Mesenteric fat pad (tissue), 1 donor: ENCODE measurements around the gene ATP8A2. TPM values are rescaled to one million over a fixed set of nuclear protein-coding genes. Genes with fewer than 3 reads are reported as not detected.

ENCODE experiments used
- DNase-seq: peaks from one replicate; pipeline ENCODE4 v3.0.0-alpha.2; 2020; ENCODE audit warnings: low spot score
- total RNA-seq: library from RNA; stranded (reverse); fragmentation: NEBNext Ultra II Directional; extraction: Animal tissue kit (Norgen Biotek cat#: 25700); gene quantifications from one replicate; pipeline ENCODE4 v1.2.1, GENCODE V29; 2021
- donor health status: DM: yes; HTN: yes; CAD: no.

The ATP8A2 gene
- total RNA-seq, 1 donor from 2014 or later: 0.10 TPM

DNA sequence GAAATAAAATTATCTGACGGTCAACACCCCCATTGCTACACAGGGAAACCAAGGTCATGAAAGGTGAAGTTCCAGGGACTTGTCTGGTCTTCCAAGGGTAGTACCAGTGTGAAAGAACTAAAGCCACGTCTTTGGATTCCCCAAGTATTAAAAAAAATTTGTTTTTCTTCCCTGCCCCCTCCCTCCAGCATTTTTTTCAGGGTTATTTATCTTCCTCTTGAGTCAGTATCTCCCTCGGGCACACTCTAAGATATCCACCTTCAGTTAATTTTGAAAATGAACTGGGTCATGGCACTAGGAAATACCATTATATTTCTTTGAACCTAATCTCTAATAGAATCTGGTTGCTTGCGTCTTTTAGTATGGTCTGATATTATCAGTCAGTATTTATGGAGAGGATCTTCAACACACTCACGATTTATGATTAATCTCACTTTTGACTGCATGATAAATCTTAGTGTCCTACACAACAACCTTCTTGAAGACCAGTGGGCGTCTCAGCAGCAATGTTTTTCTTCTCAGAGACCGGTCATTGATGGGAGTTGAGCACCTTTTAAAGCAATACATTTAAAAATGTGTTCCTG is 9.1 kb downstream of the ATP8A2 start:
- no peak for DNase-seq

DNA sequence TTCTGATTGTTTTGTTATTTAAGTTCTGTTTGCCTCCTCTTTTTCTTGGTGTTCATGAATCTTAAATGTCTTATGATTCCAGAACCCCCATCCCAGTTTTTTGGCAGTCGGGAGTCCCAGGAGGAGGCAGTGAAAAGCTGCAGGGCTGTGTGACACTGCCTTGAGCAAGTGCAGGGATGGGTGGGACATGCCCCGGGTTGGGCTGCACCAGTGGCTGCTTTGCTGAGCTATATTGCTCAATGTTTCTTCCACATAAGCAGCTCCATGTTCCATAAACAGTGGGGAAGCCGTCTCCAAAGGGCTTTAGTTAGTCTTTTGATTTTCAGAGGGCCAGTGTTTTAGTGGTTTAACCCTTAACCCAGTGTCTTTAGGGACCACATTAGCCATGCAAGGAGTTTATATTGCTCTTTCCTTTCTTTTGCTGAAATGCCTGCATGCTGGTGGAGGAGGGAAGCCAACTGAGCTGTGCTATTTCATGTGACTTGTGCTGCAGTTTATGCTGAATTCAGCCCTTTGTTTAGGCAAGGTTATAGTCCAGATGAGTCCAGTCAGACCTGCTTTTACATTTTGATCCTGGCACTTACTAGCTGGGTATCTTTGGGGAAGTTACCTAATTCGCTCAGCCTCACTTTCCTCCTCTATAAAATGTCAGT is 13.1 kb downstream of the ATP8A2 start:
- no peak for DNase-seq

DNA sequence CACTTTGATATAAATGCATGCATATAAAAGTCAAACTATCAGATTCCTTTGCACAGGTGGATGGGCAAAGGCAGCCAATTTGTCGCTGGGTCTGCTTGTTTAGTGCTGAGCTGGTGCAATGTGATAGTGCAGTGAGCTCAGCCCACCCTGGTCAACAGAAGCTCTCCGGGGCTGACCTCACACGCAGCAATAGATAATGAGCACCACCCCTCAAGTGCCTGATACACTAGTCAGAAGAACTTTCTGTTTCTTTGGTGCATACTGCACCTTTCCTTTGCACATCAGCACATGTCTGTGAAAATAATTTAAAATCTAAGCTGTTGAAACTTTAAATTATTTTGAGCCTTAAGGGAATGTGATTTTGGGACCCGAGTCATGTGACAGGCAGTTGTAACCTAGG is 20.2 kb downstream of the ATP8A2 start:
- DNase-seq: no peak

DNA sequence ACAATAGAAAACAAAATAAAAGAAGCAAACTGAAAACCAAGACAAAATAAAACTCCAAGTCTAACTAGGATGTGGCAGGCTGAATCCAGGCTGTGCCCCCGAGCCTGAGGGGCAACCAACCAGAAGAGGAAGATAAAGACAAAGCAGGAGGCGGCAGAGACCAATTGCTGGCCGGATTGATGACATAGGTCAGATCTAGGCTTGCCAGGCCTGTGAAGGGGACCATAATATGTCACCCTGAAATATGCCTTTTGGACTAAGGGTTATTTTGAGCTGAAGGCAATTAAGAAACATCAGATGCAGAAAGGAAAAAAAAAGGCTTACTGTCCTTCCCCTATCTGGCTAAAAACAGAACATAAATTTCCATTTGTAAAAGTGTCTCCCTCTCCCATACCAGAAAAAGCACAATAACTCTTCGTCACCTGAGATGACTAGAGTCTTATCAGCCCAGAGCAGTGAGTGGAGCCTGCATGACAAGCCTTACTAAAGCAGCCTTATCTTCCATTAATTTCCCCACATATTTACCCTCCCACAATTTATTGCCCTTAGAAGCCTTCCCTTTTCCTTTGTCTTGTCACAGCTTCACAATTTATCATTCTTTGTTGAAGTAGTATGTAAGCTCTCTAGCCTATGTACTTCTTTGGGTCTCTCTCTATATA is 22.8 kb downstream of the ATP8A2 start:
- DNase-seq: no peak

DNA sequence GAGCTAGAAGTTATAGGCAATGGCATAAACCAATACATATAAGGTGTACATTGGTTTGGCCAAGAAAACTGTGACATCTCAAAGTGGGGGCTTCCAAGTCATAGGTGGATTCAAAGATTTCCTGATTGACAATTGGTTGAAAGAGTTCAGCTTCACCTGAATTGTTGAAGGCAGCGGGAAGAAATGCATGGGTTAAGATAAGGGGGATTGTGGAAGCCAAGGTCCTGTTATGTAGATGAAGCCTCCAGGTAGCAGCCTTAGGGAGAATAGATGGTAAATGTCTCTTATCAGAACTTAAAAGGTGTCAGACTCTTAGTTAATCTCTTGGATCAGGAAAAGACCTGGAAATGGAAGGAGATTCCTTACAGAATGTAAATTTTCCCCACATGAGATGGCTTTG is 26.0 kb downstream of the ATP8A2 start:
- DNase-seq: no peak

DNA sequence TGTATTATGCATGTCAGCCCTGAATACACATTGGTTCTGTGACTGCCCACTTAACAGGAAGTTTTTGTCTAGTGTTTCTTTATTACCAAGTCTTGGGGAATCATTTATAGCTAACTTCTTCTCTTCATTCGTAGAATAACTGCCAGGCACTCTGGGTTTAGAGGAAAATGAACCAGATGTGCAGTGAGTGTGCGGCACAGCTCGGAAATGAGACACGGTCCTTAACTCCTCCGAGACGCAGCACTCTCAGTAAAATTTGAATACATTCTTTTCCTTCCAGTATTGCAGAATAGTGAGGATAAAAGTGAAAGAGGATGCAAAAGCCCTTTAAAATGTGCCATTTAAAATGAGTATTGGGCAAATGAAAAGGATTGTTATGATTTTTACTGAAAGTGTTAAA is 29.2 kb downstream of the ATP8A2 start:
- no peak for DNase-seq

DNA sequence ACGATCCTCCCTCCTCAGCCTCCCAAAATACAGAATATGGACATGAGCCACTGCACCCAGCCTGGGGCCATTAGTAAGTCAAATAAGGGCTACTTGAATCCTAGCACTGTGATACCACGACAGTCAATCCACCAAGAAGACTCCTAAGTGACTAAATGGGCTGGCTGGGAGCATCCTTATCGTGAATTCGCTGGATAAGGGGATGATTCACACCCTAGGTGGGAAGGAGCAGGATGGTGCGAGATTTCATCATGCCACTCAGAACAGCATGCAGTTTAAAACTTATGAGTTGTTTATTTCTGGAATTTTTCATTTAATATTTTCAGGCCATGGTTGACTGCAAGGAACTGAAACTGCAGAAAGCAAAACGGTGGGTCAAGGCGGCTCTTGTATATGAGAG is 30.2 kb downstream of the ATP8A2 start:
- DNase-seq: no peak

DNA sequence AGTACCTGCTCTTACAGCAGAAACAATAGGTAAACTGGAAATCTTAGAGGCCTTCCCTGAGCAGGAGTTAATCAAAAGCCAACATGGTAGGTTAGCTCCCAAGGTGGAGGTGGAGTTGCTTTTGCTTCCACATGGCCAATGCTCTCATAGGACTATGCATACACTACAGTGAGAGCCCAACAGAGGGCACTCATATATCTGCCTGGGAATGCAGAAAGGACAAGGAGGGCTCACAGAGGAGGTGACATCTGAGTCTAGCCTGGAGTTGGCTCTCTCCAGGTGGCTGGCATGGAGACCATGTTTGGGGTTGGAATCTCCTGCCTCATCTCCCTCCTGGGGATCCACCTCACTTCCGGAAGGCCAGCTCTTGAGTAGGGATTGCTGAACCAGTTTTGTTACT is 34.6 kb downstream of the ATP8A2 start:
- no peak for DNase-seq

DNA sequence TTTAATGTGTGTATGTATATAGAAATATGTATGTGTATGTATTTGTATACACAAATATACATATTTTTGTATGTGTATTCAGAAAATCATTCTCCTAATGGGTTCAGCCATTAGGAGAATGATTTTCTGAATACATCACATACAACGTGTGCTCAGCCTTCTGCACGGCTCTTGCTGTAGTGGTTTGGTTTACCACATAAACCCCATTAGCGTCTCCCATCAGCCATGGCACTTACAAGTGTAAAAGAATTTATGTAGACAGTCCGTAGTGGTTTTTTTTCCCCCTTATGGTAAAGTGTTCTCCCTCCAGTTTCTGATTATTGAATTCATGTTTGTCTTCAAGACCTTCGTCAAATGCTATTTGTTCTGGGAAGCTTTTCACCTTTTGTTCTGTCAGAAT is 38.2 kb downstream of the ATP8A2 start:
- DNase-seq: no peak

DNA sequence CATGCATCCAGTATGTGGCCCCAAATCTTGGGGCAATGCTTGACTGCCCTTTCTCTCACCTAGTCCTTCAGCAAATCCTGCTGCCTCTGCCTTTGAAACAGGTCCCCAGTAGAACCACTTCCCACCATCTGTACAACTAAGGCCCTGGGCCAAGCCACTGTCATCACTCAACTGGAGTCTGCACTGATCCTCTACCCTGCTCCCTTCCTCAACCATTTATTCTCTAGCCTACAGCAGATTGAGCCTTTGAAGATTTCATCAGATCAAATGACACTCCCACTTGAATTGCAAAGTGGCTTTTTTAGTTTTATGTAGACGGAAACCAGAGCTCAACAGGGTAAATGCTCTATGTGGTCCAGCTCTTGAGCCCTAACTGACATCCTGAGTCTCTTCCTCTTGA is 43.5 kb downstream of the ATP8A2 start:
- no peak for DNase-seq

DNA sequence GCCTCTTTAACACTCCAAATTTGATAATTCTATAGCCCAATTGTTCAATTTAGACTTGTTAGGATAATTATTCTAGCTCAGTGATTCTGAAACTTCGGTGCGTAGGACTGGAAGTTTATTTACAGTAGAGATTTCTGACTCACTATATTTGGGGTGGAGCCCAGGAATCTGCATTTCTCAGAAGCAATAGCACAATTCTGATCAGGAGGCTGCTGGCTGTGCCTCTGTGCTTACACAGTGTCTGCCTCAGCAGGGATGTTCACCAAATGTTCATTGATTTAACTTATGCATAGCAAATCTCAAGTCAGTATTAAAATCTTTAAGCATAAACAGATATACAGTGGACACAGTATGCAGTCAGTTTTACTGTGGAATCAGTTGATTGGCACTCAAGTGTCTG is 45.8 kb downstream of the ATP8A2 start:
- DNase-seq: no peak

DNA sequence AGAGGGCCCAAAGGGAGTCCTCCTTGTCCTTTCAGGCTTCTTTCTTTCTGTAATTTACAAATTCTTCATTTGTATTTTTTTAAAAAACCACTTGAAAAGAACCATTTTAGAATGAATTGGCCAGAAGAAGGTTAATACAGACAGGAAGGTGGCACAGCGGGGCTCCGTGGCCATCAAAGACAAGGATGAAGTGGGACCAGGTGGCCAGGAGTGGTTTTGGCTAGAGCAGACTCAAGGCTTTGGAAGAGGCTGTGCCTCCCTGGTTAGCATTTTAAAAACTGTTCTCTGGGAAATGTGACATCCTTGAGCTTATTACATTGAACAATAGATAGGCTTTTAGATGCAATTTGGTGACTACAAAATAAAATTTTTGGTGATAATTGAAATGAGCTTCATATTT is 48.4 kb downstream of the ATP8A2 start:
- no peak for DNase-seq

DNA sequence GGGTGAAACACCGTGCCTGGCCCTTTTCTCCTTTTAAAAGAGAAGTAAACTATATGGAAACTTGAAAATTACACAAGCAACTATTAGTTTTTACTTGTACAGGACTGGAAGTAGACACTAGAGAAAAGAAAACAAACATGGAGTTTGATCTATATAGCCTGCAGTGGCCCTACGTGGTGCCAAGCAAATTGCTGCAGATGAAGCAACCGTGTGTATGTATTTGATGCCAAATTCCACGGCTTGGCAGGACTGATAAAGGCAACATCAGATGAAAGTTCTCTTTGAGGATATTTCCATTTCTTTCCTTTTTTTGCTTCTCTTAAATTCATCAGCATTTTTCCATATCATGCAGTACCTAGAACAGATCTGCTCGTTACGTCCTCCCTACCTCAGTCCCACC is 49.8 kb downstream of the ATP8A2 start:
- DNase-seq: no peak

DNA sequence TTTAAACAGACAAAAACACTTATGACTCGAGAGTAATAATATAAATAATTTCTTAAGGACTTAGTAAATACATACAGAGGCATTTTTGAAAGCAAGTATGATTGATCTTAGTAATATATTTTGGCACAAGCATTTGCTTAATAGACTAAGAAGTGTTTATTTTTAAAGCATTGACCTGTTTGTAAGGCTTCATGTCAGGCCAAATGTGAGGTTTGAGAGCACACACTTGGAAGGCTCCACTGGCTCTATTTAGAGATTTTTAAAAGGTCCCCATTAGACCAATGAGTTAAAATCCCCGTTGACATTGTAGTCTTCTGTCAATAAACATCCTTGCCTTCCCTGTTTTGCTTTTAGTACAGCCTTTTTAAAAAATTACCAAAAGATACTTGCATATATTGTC is 50.4 kb downstream of the ATP8A2 start:
- DNase-seq: no peak

DNA sequence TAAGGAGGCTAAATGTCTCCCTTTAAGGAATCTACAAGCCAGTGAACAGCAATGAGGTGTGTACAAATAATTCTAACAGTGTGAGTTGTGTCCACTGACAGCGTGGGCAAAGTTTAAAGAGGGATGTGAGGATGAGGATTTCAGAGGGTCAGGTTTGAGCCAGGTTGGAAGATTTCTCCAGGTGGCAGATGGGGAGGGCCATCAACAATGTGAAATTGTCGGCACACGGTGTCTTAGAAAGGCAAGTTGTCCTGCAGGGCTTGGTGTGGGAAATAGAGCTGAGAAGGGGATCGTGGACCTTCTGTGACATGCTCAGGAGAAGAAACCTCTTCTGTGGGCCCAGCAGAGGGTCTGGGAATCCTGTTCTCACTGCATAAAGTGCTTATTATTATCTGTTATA is 52.1 kb downstream of the ATP8A2 start:
- DNase-seq: no peak

DNA sequence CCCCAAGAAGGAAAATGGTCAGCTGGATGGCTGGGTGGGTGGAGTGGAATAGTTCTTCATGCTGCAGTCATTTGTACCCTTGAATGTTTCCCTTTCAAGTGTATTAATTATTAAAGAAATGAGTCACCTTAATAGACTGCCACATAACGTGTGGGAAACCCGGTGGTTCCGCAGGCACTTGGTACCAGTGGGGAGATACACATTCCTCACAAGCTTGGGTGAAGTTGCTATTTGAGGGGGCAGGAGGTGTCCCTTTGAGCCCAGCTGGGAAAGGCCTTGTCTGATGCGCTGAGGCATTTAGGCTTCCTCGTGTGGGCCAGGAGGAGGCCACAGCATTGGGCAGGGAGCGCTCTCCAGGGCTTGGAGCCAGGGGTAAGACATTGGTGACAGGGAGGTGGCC is 57.7 kb downstream of the ATP8A2 start:
- no peak for DNase-seq

DNA sequence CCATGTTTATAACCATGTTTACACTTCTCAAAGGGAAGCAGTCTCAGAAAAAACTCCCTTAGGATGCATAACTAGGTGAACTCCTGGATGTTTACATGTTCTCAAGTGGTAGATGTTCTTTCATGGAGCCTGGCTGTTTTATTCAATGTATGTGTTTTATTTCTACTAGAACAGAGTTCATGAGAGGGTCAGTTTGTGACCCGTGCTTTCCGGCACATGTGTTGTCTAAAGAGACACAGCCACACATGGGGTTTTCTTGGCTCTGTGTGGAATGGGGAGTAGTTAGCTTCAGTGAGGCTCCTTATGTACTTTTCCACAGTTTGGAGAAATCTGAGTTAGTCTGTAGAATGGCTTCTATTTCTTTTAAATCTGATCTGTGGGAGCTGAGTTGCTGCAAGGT is 60.9 kb downstream of the ATP8A2 start:
- no peak for DNase-seq

DNA sequence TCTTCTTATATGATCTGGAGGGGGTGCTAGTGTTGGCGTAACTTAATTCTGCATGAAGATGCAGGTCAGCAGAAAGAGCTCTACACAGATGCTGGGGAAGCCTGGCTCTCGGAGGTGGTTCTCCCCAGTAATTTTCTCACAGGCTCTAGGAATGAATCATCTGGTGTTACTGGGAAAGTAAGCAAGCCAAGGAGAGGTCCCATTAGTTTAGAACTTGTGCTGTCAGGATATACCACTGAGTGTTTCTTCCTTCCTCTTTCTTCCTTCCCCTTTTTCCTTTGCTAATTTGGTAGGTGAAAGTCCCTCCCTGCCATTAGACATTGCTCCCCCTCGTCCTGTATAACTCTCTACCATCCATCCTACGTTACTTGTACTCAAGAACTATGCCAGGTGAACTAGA is 68.3 kb downstream of the ATP8A2 start:
- DNase-seq: no peak

DNA sequence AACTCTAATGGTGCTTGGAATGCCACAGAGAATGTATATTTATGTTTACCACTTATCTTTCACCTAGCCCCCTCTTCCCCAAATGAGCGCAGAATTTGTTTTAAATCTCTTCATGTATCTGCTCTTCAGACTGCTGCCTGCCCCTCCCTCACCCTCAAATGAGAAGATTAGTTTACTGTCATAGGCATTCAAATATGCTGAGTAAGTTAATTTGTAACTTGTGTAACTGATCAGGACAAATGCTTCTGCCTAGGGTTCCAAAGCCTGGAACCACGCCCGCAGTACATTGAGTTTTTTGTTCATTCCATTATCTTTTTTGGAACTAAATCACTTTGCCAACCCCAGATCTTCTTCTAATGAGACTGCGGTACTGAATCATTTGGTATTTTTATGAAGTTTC is 74.5 kb downstream of the ATP8A2 start:
- no peak for DNase-seq

DNA sequence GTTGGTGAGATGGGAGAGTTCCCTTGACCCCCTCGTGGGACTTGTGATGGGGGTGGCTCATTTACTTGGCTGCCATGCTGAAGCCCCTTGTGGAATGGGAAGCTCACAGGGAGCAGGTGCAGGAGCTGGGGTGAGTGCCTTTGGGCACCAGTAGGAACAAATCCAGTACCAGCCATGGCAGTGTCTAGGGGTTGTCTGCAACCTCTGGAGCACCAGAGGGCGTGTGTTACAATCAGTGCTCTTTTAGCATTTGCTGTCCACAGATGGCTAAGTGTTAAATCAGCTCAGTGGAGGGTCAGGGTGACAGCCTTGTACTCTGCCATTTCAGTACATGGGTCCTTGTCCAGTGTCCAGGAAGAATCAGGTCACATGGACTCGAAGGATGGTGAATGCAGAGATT is 75.6 kb downstream of the ATP8A2 start:
- no peak for DNase-seq

DNA sequence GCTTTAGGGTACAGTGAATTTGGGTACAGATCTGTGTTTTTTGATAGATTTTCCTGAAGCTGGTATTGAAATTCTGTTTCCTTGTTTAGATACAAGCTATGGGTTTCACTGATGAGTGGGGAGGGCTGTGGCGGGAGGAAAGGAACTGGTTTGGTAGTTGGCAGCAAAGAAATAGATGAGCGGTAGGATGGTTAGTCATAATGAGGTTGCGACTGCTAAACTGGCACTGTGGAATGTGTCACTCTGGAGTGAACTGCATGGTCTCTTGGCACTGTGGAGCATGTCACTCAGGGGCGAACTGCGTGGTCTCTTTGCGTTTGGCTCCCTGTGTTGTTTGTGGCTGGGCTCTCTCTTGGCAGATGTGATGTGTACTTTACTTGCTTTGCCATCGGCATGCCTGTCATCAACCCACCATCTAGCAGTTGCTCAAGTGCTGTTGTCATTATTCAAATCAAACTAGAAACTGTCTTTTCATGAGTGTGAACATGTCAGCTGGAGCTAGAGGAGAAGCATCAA is 82.1 kb downstream of the ATP8A2 start:
- no peak for DNase-seq

DNA sequence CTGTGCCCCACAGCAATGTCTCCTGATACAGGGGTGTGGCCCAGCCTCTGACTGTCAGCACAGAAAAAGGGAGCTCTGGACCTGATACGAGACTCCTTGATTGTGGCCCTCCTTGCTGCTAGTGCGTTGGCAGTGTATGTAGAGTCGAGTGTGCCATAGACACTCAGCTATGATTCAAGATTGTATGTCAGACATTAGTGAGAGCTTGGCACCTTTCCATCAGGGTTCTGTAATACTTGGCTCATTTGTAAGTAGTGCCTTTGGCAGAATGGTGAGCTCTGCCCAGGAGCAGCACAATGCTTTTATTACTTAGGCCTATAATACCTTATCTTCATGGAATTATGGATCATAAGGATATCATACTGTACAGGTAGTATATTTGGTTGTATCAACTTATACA is 83.4 kb downstream of the ATP8A2 start:
- DNase-seq: no peak

DNA sequence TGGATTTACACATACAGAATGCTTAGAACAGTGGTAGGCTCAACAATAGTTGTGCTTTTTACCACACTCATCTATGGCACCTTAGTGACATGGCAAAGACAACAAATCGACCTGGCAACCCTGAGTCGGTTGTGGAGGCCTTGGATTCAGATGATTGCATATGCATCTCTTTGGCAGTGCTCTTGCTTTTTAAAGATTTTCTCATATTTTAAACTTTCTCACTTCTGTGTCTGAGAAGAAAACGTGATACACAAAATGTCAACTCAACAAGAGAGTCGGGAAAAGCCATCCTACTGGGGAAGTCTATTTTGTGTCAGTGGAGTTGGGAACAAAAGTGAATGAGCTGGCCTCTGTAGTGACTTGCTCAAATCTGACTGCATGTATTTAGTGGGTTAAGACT is 85.8 kb downstream of the ATP8A2 start:
- no peak for DNase-seq
